H9 (cell line): ENCODE results near the gene ARHGEF6. TPM values are rescaled to one million over a fixed set of nuclear protein-coding genes. Genes with fewer than 3 reads are reported as not detected.

Experiments
- DNase-seq: peaks from one replicate; pipeline ENCODE4 v3.0.0-alpha.2; 2017
- H2AFZ ChIP-seq: one replicate; pipeline ENCODE4 v1.6.1; 2013; ENCODE audit warnings: mild to moderate bottlenecking, low read length, control low read depth, moderate library complexity
- H2AK5ac ChIP-seq: 2 replicates; pipeline ENCODE4 v1.6.1; 2013; ENCODE audit warnings: low read length, control low read depth, mixed read lengths; ENCODE audit not compliant: insufficient read length
- H2BK120ac ChIP-seq: one replicate; pipeline ENCODE4 v1.6.1; 2013; ENCODE audit warnings: low read depth, mild to moderate bottlenecking, low read length, control low read depth, inconsistent platforms; ENCODE audit not compliant: poor library complexity, severe bottlenecking
- H2BK12ac ChIP-seq: 2 replicates; pipeline ENCODE4 v1.6.1; 2013; ENCODE audit warnings: low read length, control low read depth, mixed read lengths, low read depth; ENCODE audit not compliant: insufficient read length
- H2BK15ac ChIP-seq: 2 replicates; pipeline ENCODE4 v1.6.1; 2013; ENCODE audit warnings: low read depth, low read length, control low read depth
- H2BK20ac ChIP-seq: one replicate; pipeline ENCODE4 v1.6.1; 2013; ENCODE audit warnings: low read depth, mild to moderate bottlenecking, low read length, control low read depth, inconsistent platforms; ENCODE audit not compliant: poor library complexity, severe bottlenecking
- H2BK5ac ChIP-seq: 2 replicates; pipeline ENCODE4 v1.6.1; 2013; ENCODE audit warnings: low read length, control low read depth, mixed read lengths; ENCODE audit not compliant: insufficient read length
- H3K14ac ChIP-seq: 2 replicates; pipeline ENCODE4 v1.6.1; 2013; ENCODE audit warnings: low read length, control low read depth; ENCODE audit not compliant: insufficient read depth
- H3K18ac ChIP-seq: 2 replicates; pipeline ENCODE4 v1.6.1; 2013; ENCODE audit warnings: low read depth, mild to moderate bottlenecking, mixed read lengths, low read length, control low read depth; ENCODE audit not compliant: insufficient read length
- H3K23ac ChIP-seq: 2 replicates; pipeline ENCODE4 v1.6.1; 2013; ENCODE audit warnings: low read length, control low read depth, mixed read lengths, low read depth; ENCODE audit not compliant: insufficient read length
- H3K23me2 ChIP-seq: 2 replicates; pipeline ENCODE4 v1.6.1; 2013; ENCODE audit warnings: low read depth, mild to moderate bottlenecking, mixed read lengths, low read length, control low read depth; ENCODE audit not compliant: insufficient read length, poor library complexity, severe bottlenecking
- H3K27ac ChIP-seq: 2 replicates; pipeline ENCODE4 v1.5.1; 2013; ENCODE audit warnings: low read length, control low read depth, mixed read lengths, low read depth; ENCODE audit not compliant: insufficient read length
- H3K27me3 ChIP-seq: 2 replicates; pipeline ENCODE4 v1.6.1; 2013; ENCODE audit warnings: low read length, control low read depth, inconsistent platforms; ENCODE audit not compliant: insufficient read depth
- H3K4ac ChIP-seq: 2 replicates; pipeline ENCODE4 v1.6.1; 2013; ENCODE audit warnings: low read depth, mild to moderate bottlenecking, control low read depth, inconsistent platforms, low read length, moderate library complexity
- H3K4me1 ChIP-seq: 2 replicates; pipeline ENCODE4 v1.6.1; 2013; ENCODE audit warnings: low read length, control low read depth, inconsistent platforms; ENCODE audit not compliant: insufficient read depth
- H3K4me2 ChIP-seq: 2 replicates; pipeline ENCODE4 v1.6.1; 2013; ENCODE audit warnings: low read length, control low read depth, mixed read lengths; ENCODE audit not compliant: insufficient read length, insufficient read depth
- H3K56ac ChIP-seq: 2 replicates; pipeline ENCODE4 v1.6.1; 2013; ENCODE audit warnings: low read depth, mild to moderate bottlenecking, mixed read lengths, low read length, control low read depth; ENCODE audit not compliant: insufficient read length
- H3K79me1 ChIP-seq: 2 replicates; pipeline ENCODE4 v1.6.1; 2013; ENCODE audit warnings: low read depth, mild to moderate bottlenecking, moderate library complexity, low read length, control low read depth, inconsistent platforms; ENCODE audit not compliant: insufficient read depth, poor library complexity, severe bottlenecking
- H3K79me2 ChIP-seq: 2 replicates; pipeline ENCODE4 v1.6.1; 2013; ENCODE audit warnings: low read length, control low read depth, inconsistent platforms; ENCODE audit not compliant: insufficient read depth
- H3K9ac ChIP-seq: 2 replicates; pipeline ENCODE4 v1.6.1; 2013; ENCODE audit warnings: low read length, control low read depth, mixed read lengths; ENCODE audit not compliant: insufficient read length; ENCODE audit errors: extremely low read depth
- H3K9me3 ChIP-seq: one replicate; pipeline ENCODE4 v1.6.1; 2013; ENCODE audit warnings: low read depth, low read length, inconsistent platforms; ENCODE audit not compliant: control insufficient read depth
- H3T11ph ChIP-seq: one replicate; pipeline ENCODE4 v1.6.1; 2013; ENCODE audit warnings: mild to moderate bottlenecking, low read length, control low read depth, inconsistent platforms
- H4K20me1 ChIP-seq: one replicate; pipeline ENCODE4 v1.6.1; 2013; ENCODE audit not compliant: control insufficient read depth, insufficient read length, insufficient read depth
- H4K5ac ChIP-seq: 2 replicates; pipeline ENCODE4 v1.6.1; 2013; ENCODE audit warnings: low read depth, mild to moderate bottlenecking, mixed read lengths, low read length, control low read depth; ENCODE audit not compliant: insufficient read length
- H4K8ac ChIP-seq: replicated peaks from 2 replicates; pipeline ENCODE4 v1.6.1; 2013; ENCODE audit warnings: low read length, control low read depth, mixed read lengths, low read depth; ENCODE audit not compliant: insufficient read length
- H4K91ac ChIP-seq: 2 replicates; pipeline ENCODE4 v1.6.1; 2013; ENCODE audit warnings: low read depth, mild to moderate bottlenecking, moderate library complexity, mixed read lengths, low read length, control low read depth; ENCODE audit not compliant: insufficient read length
- H3K27ac Mint-ChIP-seq, 3 experiments: 2 replicates in 2 of 3; 3 replicates in 1 of 3; pipeline ENCODE4 v1.8.0; 2020 to 2021; ENCODE audit warnings: mixed read lengths in 3 of 3, mild to moderate bottlenecking in 1 of 3, moderate library complexity in 1 of 3
- H3K27me3 Mint-ChIP-seq: 2 replicates; pipeline ENCODE4 v1.8.0; 2021; ENCODE audit warnings: low read depth, mild to moderate bottlenecking, moderate library complexity, mixed read lengths
- H3K36me3 Mint-ChIP-seq, 3 experiments: 2 replicates in 2 of 3; 3 replicates in 1 of 3; pipeline ENCODE4 v1.8.0; 2020 to 2021; ENCODE audit warnings: low read depth in 3 of 3, mixed read lengths in 3 of 3; ENCODE audit not compliant: insufficient read depth in 1 of 3
- H3K4me1 Mint-ChIP-seq, 2 experiments: 2 replicates each; pipeline ENCODE4 v1.8.0; 2020; ENCODE audit warnings: mixed read lengths in 2 of 2
- H3K4me3 Mint-ChIP-seq, 2 experiments: 2 replicates in 1 of 2; 3 replicates in 1 of 2; pipeline ENCODE4 v1.8.0; 2020 to 2021; ENCODE audit warnings: mild to moderate bottlenecking in 2 of 2, mixed read lengths in 2 of 2, moderate library complexity in 1 of 2
- H3K9me3 Mint-ChIP-seq, 2 experiments: 2 replicates in 1 of 2; 3 replicates in 1 of 2; pipeline ENCODE4 v1.8.0; 2020; ENCODE audit warnings: mild to moderate bottlenecking in 2 of 2, mixed read lengths in 2 of 2, moderate library complexity in 1 of 2
- WGBS: extraction: QIAGEN DNeasy Blood & Tissue Kit; methylation state at CpG from one replicate; pipeline ENCODE4 v1.1.7; 2013; ENCODE audit warnings: missing lambda C conversion rate, low lambda C conversion rate, mixed read lengths; ENCODE audit not compliant: insufficient read length; ENCODE audit errors: extremely low coverage; 5-methylcytosine and 5-hydroxymethylcytosine counted together
- total RNA-seq: library from RNA; stranded (reverse); gene quantifications from 2 replicates; pipeline ENCODE4 v1.2.1, GENCODE V29; 2021
- TF ChIP-seq, protein P1 (sequence below): fragments of 200-600 bp; sonication (generic); conservative IDR thresholded peaks from 3 replicates; pipeline ENCODE4 v1.8.0; 2021; ENCODE audit warnings: antibody characterized with exemption, mild to moderate bottlenecking

Gene ARHGEF6
- total RNA-seq, 1 experiment from 2014 or later: 3.6 TPM

DNA sequence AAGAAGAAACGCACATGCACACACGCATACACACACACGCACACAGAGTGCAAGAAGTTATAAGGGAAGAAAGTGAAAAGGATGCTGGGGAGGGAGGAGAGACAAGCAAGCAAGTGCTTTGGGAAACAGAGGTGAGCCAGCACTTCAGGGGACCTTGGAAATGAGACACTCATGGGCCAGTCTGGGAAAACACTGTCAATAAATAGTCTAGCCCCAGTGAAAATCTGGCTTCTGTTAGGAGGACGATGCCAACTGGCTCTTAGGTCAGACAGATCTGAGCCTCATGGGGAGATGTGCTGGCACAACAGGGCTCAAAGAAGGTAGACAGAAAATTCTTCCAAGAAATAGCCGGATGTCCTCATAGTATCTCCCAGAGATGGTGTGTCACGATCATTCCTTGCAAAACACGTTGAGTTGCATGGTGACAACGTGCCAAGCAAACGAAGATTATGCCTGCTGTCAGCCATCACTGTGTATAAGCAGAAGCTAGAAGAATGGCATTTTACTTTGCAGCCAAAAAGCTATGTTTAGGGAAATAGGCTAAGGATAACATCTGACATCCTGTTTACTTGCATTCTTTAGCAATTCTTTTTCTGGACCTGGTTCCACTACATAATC lies 557 bp upstream of the ARHGEF6 start:
- H3K4me2 ChIP-seq: no peak overlapping the region
- H3K4me1 ChIP-seq: no peaks in the 10 kb centered on the region
- H3K4ac ChIP-seq: no peak overlapping the region

More for the DNA sequence above, 557 bp upstream of the ARHGEF6 start:
- H4K5ac ChIP-seq: no peak overlapping the region
- H2BK20ac ChIP-seq: no peak overlapping the region
- no peaks in the 10 kb centered on the region for H3K27me3 ChIP-seq
- H3K79me1 ChIP-seq: no peaks in the 10 kb centered on the region
- no peak overlapping the region for H2BK12ac ChIP-seq
- no CpG with 5 or more reads among the region's 9 CpGs for WGBS
- no peak overlapping the region for H3K4me3 Mint-ChIP-seq
- no peak overlapping the region for H3T11ph ChIP-seq
- no peak overlapping the region for H3K56ac ChIP-seq
- H3K4me1 Mint-ChIP-seq: peaks cover 0 to 5% of the 10 kb centered on the region in 2 experiments; a peak in 2 of 4 replicates
- H3K23me2 ChIP-seq: no peaks in the 10 kb centered on the region
- H2BK120ac ChIP-seq: no peak overlapping the region
- no peaks in the 10 kb centered on the region for H3K79me2 ChIP-seq
- H3K36me3 Mint-ChIP-seq: no peaks in the 10 kb centered on the region; a peak in 1 of 7 replicates
- H3K9me3 ChIP-seq: peaks cover 34% of the 10 kb centered on the region
- no peaks in the 10 kb centered on the region for H4K20me1 ChIP-seq
- no peak overlapping the region for H4K8ac ChIP-seq
- H3K27ac ChIP-seq: no peak overlapping the region
- H3K9ac ChIP-seq: no peak overlapping the region
- no peak for DNase-seq
- H2BK5ac ChIP-seq: no peak overlapping the region
- H3K27ac Mint-ChIP-seq: no peak overlapping the region
- no peak overlapping the region for H3K18ac ChIP-seq
- peaks cover 37 to 65% of the 10 kb centered on the region in 2 experiments for H3K9me3 Mint-ChIP-seq
- H3K27me3 Mint-ChIP-seq: peaks cover 1% of the 10 kb centered on the region; the same call in 1 of the 2 replicates
- H3K23ac ChIP-seq: no peak overlapping the region
- H2BK15ac ChIP-seq: no peak overlapping the region
- TF ChIP-seq, protein P1, sequence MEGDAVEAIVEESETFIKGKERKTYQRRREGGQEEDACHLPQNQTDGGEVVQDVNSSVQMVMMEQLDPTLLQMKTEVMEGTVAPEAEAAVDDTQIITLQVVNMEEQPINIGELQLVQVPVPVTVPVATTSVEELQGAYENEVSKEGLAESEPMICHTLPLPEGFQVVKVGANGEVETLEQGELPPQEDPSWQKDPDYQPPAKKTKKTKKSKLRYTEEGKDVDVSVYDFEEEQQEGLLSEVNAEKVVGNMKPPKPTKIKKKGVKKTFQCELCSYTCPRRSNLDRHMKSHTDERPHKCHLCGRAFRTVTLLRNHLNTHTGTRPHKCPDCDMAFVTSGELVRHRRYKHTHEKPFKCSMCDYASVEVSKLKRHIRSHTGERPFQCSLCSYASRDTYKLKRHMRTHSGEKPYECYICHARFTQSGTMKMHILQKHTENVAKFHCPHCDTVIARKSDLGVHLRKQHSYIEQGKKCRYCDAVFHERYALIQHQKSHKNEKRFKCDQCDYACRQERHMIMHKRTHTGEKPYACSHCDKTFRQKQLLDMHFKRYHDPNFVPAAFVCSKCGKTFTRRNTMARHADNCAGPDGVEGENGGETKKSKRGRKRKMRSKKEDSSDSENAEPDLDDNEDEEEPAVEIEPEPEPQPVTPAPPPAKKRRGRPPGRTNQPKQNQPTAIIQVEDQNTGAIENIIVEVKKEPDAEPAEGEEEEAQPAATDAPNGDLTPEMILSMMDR: no peak
- H3K14ac ChIP-seq: no peak overlapping the region
- no peak overlapping the region for H2AFZ ChIP-seq
- H2AK5ac ChIP-seq: no peak overlapping the region
- no peak overlapping the region for H4K91ac ChIP-seq
